HG02938 (cell line): ENCODE measurements around the gene TUT4.
"Not testable (repeated sequence)": the region's sequence is repeated elsewhere in the genome, so short reads cannot be mapped to it uniquely, and the experiment has no call there.

Experiments
- ATAC-seq: cut with Tn5 transposase; IDR thresholded peaks from one replicate; pipeline ENCODE4 v1.9.1; 2021; ENCODE audit warnings: mild to moderate bottlenecking, moderate library complexity; ENCODE audit not compliant: unreplicated experiment

Gene TUT4, protein sequence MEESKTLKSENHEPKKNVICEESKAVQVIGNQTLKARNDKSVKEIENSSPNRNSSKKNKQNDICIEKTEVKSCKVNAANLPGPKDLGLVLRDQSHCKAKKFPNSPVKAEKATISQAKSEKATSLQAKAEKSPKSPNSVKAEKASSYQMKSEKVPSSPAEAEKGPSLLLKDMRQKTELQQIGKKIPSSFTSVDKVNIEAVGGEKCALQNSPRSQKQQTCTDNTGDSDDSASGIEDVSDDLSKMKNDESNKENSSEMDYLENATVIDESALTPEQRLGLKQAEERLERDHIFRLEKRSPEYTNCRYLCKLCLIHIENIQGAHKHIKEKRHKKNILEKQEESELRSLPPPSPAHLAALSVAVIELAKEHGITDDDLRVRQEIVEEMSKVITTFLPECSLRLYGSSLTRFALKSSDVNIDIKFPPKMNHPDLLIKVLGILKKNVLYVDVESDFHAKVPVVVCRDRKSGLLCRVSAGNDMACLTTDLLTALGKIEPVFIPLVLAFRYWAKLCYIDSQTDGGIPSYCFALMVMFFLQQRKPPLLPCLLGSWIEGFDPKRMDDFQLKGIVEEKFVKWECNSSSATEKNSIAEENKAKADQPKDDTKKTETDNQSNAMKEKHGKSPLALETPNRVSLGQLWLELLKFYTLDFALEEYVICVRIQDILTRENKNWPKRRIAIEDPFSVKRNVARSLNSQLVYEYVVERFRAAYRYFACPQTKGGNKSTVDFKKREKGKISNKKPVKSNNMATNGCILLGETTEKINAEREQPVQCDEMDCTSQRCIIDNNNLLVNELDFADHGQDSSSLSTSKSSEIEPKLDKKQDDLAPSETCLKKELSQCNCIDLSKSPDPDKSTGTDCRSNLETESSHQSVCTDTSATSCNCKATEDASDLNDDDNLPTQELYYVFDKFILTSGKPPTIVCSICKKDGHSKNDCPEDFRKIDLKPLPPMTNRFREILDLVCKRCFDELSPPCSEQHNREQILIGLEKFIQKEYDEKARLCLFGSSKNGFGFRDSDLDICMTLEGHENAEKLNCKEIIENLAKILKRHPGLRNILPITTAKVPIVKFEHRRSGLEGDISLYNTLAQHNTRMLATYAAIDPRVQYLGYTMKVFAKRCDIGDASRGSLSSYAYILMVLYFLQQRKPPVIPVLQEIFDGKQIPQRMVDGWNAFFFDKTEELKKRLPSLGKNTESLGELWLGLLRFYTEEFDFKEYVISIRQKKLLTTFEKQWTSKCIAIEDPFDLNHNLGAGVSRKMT (N-terminal part only)

GRCh38 chr1:52552505-52553361 is at the start of gene TUT4:
TUT4 (minus strand) TSS chr1:52553092; CDS start chr1:52526280, 26,812 bp downstream.
- peak; percentile 31 for ATAC-seq

GRCh38 chr1:52601991-52602855 is 49.3 kb upstream of the TUT4 start, which contains the start of gene GPX7:
GPX7 (plus strand) TSS chr1:52602371; CDS start chr1:52602410, 39 bp downstream.
- ATAC-seq: no peak

DNA sequence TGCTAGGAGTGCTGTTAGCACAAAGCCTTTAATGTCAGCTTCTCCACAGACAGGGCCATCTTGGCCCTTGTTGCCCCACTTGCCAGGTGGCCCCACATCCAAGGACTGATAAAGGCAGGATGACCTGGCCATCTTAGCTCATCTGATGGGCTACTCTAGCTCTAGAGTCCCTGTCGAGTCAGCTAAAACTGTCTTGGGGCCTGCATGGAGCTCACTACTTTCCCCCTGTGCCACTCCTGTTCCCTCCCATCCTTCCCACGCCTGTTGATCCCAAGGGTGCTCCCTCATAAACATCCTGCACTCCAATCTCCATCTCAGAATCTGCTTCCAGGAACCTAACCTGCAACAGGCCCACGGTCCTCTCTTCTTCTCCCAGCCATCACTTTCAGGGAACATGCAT is 48.6 kb upstream of the TUT4 start:
- no peak for ATAC-seq

DNA sequence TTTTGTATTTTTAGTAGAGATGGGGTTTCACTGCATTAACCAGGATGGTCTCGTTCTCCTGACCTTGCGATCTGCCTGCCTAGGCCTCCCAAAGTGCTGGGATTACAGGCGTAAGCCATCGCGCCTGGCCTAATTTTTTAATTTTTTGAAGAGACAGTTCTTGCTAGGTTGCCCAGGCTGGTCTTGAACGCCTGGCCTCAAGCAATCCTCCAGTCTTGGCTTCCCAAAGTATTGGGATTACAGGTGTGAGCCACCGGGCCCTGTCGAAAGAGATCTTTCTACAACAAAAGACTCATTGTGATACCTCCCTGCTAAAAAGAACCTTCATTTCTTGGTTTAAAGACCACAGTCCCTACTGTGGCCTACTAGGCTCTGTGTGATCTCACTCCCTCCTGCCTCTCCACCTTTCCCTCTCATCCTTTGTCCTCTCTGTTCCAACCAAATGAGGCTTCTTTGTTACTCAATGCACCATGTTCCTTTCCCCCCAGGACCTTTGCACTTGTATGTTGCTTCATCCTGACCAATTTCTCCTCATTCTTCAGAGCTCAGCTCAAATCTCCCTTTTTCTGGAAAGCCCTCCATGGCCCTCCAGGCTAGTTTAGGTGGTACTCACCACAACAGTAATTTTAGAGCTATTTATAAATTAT is 47.8 kb upstream of the TUT4 start:
- no peak for ATAC-seq

DNA sequence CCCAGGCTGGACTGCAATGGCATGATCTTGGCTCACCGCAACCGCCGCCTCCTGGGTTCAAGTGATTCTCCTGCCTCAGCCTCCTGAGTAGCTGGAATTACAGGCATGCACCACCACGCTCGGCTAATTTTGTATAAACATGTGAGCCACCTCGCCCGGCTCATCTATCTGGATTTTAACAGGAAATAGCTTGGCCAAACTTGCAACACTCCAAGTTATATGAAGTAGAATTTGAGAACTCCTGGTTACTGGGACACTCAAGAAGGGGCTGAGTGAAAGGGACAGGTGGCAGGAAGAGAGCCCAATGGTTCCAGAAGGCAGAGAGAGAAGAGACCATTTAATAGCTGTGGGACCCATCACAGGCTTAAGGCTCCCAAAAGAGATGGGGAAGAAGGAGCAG is 46.3 kb upstream of the TUT4 start:
- no peak for ATAC-seq

DNA sequence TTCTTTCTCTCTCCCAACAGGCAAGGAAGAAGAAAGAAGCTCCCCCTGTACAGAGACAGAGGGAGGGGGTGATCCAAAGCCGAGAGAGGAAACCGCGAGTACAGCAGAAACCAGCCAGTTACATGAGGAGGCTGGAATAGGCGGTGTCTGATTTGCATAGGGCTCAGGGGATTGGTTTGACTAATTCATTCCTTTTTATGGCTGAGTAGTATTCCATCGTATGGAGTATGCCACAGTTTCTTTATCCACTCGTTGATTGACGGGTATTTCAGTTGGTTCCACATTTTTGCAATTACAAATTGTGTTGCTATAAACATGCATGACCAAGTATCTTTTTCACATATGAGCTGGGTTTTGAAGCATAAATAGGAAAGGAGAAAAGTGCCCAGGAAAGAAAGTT is 45.8 kb upstream of the TUT4 start:
- ATAC-seq: no peak

DNA sequence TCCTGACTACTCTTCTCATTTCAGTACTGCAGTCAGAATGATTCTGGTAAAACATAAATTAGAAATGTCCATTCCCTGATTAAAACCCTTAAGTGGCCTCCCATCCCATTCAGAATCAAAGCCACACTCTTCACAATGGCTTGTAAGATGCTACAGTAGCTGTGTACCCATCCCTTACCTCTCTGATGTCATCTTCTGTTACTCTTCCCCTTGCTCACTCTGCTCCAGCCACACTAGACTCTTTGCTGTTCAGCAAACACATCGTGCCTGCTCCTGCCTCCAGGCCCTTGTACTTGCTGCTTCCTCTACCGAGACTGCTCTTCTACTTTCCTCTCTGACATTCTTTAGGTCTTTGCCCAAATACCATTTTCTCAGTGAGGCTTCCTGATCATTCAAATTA is 45.0 kb upstream of the TUT4 start:
- no peak for ATAC-seq

DNA sequence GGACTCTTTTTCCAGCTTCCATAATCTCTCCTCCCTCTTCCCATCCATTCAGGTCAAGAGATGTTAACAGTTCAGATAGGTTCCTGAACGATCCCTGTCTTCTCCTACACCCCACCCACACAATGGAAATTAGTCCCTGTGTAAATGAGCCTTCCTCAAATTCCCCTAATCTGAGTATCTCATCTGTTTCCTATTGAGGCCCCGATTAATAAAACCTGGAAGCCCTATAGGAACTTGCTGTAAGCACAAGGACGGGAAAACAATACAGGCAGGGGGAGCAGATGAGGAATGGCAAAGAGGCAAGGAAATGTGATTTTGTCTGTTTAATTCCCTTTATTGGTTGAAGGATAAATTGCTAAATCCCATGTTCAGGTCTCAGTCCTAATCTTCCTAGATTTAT is 42.2 kb upstream of the TUT4 start:
- no peak for ATAC-seq

GRCh38 chr1:52593495-52593894 is 40.6 kb upstream of the TUT4 start:
- ATAC-seq: no peak

GRCh38 chr1:52592637-52593323 is 39.9 kb upstream of the TUT4 start:
- ATAC-seq: no peak

- ATAC-seq: no peak
Observed at GRCh38 chr1:52590266-52590665, 37.4 kb upstream of the TUT4 start.

- no peak for ATAC-seq
Observed at GRCh38 chr1:52588535-52588934, 35.6 kb upstream of the TUT4 start.

- no peak for ATAC-seq
Observed at GRCh38 chr1:52588027-52588426, 35.1 kb upstream of the TUT4 start.

DNA sequence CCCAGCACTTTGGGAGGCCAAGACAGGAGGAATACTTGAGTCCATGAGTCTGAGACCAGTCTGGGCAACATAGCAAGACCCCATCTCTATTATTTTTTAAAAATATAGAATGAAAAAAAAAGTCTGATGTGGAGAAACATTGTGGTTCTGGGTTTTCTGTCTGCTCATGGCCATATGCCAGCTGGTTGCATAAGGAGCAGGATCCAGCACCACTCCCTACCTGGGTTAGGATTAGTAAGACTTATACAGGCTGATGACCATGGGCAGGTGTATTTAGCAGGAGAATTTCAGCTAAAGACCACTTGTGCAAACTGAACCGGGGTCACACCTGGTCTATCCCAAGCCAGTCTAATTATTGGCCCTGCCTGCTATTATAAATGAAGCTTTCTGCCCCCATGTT is 32.6 kb upstream of the TUT4 start:
- no peak for ATAC-seq

- no peak for ATAC-seq
Observed at GRCh38 chr1:52582116-52582696, 29.3 kb upstream of the TUT4 start.

DNA sequence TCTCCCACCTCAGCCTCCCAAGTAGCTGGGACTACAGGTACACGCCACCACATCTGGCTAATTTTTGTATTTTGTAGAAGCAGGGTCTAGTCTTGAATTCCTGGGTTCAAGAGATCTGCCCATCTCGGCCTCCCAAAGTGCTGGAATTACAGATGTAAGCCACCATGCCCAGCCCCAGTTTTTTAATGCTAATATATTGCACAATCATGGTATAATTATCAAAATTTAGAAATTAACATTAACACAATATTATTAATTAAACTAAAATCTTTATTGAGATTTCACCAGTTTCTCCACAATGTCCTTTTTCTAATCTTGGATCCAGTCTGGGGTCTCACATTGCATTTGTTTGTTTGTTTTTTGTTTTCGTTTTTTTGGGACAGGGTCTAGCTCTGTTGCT is 27.4 kb upstream of the TUT4 start:
- no peak for ATAC-seq

- ATAC-seq: no peak
Observed at GRCh38 chr1:52579415-52579814, 26.5 kb upstream of the TUT4 start.

GRCh38 chr1:52578066-52578465 is 25.2 kb upstream of the TUT4 start:
- not testable (repeated sequence) for ATAC-seq
